Choroid plexus epithelial cell (primary cell): Measurements from ENCODE around the gene CCDC85B.

Source experiments
- DNase-seq: peaks from one replicate; pipeline ENCODE4 v3.0.0-alpha.2; 2010; ENCODE audit warnings: low read depth
- H3K4me3 ChIP-seq: 2 replicates; pipeline ENCODE4 v1.5.1; 2011; ENCODE audit warnings: low read depth, mild to moderate bottlenecking, control low read depth, low read length, moderate library complexity
- CTCF ChIP-seq: conservative IDR thresholded peaks from 2 replicates; pipeline ENCODE4 v1.5.1; 2011; ENCODE audit warnings: low read depth, mild to moderate bottlenecking, control low read depth, inconsistent platforms, low read length, moderate library complexity

Gene CCDC85B

GRCh38 chr11:65862191-65862735 lies 28.2 kb upstream of the CCDC85B start:
- no peak for DNase-seq
- TF ChIP-seq CTCF, result no peak
- peak overlapping the region; percentile 95 for H3K4me3 ChIP-seq

GRCh38 chr11:65862941-65863888 lies 27.3 kb upstream of the CCDC85B start:
- no peak for TF ChIP-seq CTCF
- no peak overlapping the region for H3K4me3 ChIP-seq
- DNase-seq, result peak; percentile 19

GRCh38 chr11:65863889-65864705 lies 26.4 kb upstream of the CCDC85B start:
- H3K4me3 ChIP-seq, result no peak overlapping the region
- DNase-seq, result peak; percentile 4
- TF ChIP-seq CTCF, result no peak

- TF ChIP-seq CTCF, result no peak
- no peak for DNase-seq
- H3K4me3 ChIP-seq, result no peak overlapping the region
Observed at GRCh38 chr11:65864706-65865471, 25.6 kb upstream of the CCDC85B start.

GRCh38 chr11:65865550-65866172 lies 24.8 kb upstream of the CCDC85B start:
- peak; percentile 5 for DNase-seq
- TF ChIP-seq CTCF, result no peak
- no peak overlapping the region for H3K4me3 ChIP-seq
